GM04504 (cell line): ENCODE data around the gene DRAXIN.

Experiments used
- DNase-seq: peaks from one replicate; pipeline ENCODE4 v3.0.0-alpha.2; 2012; ENCODE audit warnings: low read depth

DRAXIN gene

GRCh38 chr1:11657654-11658053 is 33.9 kb upstream of the DRAXIN start:
- DNase-seq, result no peak

DNA sequence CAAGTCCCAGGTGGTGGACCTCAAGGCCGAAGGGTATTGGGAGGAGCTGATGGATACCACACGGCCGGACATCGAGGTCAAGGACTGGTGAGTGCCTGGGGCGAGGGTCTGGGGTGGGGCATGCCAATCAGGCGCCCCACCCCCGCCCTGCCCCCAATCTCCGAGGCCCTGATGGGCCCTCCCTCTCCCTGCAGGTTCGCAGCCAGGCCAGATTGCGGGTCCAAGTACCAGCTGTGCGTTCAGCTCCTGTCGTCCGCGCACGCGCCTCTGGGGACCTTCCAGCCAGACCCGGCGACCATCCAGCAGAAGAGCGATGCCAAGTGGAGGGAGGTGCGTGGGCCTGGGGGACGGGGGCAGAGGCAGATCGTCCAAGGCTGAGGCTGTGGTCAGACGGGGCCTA is 33.0 kb upstream of the DRAXIN start:
- DNase-seq, result no peak

DNA sequence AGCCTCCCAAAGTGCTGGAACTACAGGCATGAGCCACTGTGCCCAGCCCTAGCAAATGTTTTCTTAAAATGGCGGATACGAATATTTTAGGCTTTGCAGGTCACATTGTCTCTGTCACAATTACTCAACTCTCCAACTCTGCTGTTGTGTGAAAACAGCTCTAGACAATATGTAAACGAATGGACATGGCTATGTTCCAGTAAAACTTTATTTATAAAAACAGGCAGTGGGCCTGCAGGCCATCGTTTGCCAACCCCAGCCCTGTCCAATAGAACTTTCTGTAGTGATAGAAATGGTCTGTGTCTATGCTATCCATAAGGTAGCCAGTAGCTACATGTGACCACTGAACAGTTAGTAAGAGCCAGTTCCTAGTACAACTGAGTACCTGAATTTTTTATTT is 31.8 kb upstream of the DRAXIN start:
- DNase-seq, result no peak

GRCh38 chr1:11661103-11661502 is 30.4 kb upstream of the DRAXIN start:
- DNase-seq, result no peak

- no peak for DNase-seq
These were observed 27.0 kb upstream of the DRAXIN start for GRCh38 chr1:11664336-11665065.

DNA sequence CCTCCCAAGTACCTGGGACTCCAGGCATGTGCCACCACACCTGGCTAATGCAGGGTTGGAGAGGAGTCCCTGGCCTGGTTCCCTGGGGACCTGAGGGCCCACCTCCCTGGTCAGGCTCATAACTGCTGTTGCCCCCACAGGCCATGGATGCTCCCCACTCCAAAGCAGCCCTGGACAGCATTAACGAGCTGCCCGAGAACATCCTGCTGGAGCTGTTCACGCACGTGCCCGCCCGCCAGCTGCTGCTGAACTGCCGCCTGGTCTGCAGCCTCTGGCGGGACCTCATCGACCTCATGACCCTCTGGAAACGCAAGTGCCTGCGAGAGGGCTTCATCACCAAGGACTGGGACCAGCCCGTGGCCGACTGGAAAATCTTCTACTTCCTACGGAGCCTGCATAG is 23.0 kb upstream of the DRAXIN start:
- DNase-seq, result no peak

- no peak for DNase-seq
These were observed 20.8 kb upstream of the DRAXIN start for GRCh38 chr1:11670747-11671146.

- no peak for DNase-seq
These were observed 20.3 kb upstream of the DRAXIN start for GRCh38 chr1:11671205-11671543.

- DNase-seq, result no peak
These were observed 19.8 kb upstream of the DRAXIN start for GRCh38 chr1:11671544-11672286.

- no peak for DNase-seq
These were observed 18.3 kb upstream of the DRAXIN start for GRCh38 chr1:11673089-11673769.

- DNase-seq, result no peak
These were observed 17.0 kb upstream of the DRAXIN start for GRCh38 chr1:11674488-11674887.

DNA sequence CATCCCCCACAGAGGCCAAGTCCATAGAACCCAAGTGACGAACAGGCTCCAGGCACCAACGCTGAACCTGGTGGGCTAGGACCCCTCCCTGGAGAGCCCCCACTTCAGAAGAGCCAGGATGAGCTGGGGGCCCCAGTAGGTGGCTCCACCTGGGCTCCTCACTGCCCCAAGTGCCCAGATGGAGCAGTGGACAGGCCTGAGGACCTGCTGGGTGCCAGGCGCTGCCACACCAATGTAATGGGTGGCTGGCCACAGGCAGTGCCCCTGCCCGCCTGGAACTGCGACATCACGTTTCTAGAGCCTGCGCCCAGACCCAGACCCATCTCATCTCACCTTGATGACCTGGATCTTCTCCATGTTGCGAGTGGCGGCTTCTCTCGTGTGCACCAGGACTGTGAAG is 16.2 kb upstream of the DRAXIN start:
- DNase-seq, result no peak

DNA sequence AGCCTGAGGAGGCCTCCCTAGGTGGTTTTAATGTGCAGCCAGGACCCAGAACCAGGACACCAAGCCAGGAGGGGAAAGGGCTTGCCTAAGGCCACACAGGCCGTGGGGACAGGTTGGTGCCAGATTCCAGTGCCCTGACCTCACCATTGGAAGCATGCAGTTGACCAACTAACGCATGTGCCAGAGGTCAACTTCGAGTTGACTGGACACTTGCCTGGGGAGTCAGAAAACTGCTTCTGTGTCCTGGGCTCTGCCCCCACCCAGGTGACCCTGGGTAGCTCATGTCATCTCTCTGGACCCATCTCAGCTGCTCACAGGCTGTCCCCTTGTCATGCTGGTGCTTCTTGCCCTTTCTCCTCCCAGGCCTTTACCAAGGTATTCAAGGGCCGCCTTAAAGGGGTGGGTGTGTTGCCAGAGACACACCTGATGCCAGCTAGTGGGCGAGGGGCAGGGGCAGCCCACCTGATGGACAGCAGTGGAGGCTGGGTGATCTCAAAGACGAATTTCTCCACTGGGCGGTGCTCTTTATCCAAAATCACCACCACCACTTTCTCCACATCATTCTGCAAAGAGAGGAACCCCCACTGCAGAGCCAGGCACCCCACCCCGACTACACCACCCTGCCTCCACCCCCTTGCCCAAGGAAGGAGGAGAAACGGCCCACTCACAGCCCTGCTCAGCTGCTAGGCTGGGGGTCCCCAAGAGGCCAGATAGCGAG is 15.0 kb upstream of the DRAXIN start:
- DNase-seq, result no peak

DNA sequence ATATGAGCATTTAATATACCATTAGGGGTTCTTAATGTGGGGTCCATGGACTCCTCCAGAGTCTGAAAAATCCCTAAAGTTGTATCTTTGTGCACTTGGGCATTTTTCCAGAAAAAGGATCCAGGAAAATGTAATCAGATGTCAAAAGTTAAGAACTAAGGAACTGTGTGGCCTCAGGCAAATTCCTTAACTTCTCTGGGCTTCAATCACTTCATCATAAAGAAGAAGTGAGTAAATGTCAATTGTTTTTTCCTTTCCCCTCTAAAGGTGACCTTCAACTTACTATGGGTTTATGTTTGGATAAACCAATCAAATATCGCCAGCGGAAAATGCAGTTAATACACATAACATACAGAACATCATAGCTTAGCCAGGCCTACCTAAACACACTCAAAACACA is 13.1 kb upstream of the DRAXIN start:
- DNase-seq, result no peak

- DNase-seq, result no peak
These were observed 11.0 kb upstream of the DRAXIN start for GRCh38 chr1:11680270-11681070.

DNA sequence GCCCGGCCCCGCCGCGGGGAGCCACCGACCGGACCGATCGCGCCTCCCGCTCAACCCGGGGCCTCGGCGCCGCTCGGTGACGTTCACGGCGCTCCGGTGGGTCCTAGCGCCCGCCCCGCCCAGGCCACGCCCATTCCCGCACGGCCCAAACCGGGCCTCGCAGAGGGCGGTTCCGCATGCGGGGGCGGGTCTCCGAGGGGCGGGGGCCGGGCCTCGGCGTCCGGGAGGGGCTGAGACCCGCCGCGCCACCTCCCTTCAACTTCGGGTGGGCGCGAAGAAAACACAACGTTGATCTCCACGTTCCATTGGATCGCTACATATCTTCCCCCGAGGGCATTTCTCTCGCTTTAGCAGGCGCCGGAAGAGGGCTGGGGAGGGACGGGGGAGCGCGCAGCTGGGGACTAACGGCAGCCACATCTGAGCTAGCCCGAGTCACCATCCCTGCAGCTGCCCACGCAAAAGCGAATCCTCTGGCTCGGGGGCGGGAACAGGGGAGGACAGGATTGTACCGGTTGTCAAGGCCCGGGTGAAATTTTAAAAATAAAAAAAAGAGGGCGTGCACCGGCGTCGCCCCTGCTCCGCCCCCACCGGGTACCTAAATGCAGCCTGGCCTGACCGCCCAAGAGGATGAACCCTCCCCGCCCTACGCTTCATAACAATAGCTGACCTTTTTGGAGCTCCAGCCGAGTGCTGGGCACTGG is 10.3 kb upstream of the DRAXIN start, which contains the start of gene MAD2L2:
MAD2L2 (minus strand) TSS at position 78 of the 701 bp plus-strand sequence. CDS start 547 bp downstream, outside the sequence.
- peak; percentile 58 for DNase-seq

DNA sequence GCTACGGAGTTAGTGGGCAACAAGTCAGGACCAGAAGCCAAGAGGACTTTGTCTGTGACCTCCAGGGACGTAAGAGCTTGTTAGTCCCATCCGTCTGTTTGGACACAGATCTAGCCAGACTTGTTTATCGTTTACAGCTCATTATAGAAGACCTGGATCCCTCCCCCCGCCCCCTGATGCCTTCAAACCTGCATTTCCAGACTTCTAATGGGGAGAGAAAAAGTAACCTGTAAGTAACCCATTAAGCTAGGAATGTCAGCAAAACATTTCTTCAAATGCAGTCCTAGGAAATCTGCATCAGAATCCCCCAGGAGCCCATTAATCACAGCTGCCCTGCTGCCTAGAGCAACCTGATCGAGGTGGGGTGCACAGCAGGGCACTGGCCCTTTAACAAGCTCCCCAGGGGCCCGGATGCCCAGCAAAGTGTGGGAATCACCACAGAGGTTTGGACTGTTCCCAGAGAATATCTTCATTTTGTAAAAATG is 9.2 kb upstream of the DRAXIN start:
- DNase-seq, result no peak

- DNase-seq, result no peak
These were observed 8.7 kb upstream of the DRAXIN start for GRCh38 chr1:11682799-11683198.

DNA sequence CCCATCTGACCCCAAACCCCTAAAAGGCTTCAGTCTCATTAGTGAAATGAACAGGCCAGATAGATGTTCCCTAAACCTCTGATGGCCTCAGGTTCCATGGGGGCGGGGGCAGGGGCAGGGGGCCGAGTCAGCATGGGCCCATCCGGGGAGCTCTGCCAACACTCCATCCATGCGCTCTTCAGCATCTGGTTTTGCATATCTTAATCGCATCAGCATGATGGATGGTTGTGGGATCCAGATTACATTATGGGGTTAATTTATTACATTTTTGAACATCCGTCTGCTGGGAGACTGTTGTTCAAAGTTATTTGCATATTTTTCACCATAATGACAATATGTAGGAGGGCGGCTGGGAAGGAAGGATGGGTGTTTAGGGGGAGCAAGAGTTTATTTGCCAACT is 7.4 kb upstream of the DRAXIN start:
- no peak for DNase-seq

DNA sequence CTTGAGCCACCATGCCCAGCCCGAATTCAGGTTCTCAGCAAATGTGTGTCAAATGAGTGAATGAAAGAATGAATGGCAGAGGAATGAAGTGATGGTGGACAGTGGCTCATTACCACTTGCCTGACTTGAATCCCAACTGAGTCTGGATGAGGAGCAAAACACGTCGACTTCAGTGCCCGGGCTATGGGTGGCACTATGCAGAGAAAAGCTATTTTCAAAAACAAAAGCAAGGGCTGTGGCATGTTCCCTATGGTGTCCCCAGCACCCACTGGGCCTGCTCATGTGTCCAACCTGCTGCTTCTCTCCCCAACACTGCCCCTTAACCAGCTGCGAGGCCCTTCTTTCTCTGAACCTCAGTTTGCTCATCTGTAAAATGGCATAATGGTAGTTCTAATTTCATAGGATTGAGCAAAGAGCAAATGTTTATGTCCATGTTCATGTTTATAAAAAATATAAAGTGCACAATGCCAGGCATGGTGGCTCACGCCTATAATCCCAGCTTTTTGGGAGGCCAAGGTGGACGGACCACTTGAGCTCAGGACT is 6.2 kb upstream of the DRAXIN start:
- no peak for DNase-seq

DNA sequence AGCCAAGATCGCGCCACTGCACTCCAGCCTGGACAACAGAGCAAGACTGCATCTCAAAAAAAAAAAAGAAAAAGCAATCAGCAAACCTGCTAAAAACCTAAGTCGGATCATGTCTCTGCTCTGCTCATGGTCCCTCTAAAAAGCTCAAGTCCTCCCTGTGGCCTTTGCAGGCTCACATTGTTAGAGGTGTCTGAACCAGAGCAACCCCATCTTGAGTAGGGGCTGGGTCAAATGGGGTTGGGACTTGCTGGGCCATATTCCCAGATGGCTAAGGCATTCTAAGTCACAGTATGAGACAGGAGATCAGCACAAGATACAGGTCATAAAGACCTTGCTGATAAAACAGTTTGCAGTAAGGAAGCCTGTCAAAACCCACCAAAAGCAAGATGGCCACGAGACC is 3.0 kb upstream of the DRAXIN start:
- no peak for DNase-seq
